Omental fat pad (tissue), 4 donors: ENCODE data around the gene DHX57. TPM values are rescaled to one million over a fixed set of nuclear protein-coding genes. Genes with fewer than 3 reads are reported as not detected.

Experiments used
- ATAC-seq: fragments of 150-250 bp; one replicate; pipeline ENCODE4 v1.9.1; 2016; ENCODE audit warnings: mild to moderate bottlenecking, moderate library complexity; ENCODE audit not compliant: low FRiP score
- DNase-seq: peaks from one replicate; pipeline ENCODE4 v3.0.0-alpha.2; 2019; ENCODE audit warnings: low spot score
- small RNA-seq: library from RNA; depleted of rRNA; stranded (forward); fragments of <200 nt; gene quantifications from one replicate; pipeline ENCODE3, GENCODE V24; 2016
- total RNA-seq, 4 donors: library from RNA; depleted of rRNA; stranded (reverse); fragments of >200 nt; gene quantifications; one replicate each; pipeline ENCODE4 v1.1.0, GENCODE V29; 2016
- TF ChIP-seq, protein P1 (sequence below), 3 donors: fragments of 450-650 bp; IDR thresholded peaks; one replicate each; pipeline ENCODE4 v1.5.1; 2016 to 2017; ENCODE audit warnings: antibody characterized with exemption in 3 of 3, mild to moderate bottlenecking in 3 of 3, moderate library complexity in 2 of 3

DHX57 gene
- total RNA-seq, 4 donors from 2014 or later, result 7.5 to 15.4 (median 13.7) TPM

DNA sequence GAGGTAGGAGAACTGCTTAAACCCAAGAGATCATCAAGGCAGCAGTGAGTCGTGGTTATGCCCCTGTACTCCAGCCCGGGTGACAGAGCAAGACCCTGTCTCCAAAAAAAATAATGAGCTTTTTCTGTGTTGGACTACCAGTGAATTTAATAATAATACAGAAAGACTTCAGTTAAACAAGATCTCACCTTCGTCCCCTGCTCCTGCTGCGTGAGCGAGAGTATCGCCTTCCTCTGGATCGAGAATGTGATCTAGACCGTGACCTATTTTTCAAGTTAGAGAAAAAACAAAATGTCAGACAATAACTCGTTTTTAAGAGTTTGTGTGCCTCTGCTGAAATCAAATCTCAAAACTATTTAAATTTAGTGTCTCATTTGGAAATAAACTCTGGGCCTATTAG, 127.3 kb downstream of the DHX57 start:
- no peak for ATAC-seq
- no peak for DNase-seq
- TF ChIP-seq, protein P1, sequence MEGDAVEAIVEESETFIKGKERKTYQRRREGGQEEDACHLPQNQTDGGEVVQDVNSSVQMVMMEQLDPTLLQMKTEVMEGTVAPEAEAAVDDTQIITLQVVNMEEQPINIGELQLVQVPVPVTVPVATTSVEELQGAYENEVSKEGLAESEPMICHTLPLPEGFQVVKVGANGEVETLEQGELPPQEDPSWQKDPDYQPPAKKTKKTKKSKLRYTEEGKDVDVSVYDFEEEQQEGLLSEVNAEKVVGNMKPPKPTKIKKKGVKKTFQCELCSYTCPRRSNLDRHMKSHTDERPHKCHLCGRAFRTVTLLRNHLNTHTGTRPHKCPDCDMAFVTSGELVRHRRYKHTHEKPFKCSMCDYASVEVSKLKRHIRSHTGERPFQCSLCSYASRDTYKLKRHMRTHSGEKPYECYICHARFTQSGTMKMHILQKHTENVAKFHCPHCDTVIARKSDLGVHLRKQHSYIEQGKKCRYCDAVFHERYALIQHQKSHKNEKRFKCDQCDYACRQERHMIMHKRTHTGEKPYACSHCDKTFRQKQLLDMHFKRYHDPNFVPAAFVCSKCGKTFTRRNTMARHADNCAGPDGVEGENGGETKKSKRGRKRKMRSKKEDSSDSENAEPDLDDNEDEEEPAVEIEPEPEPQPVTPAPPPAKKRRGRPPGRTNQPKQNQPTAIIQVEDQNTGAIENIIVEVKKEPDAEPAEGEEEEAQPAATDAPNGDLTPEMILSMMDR (IDR thresholded peaks at IDR 0.05), result no peak

DNA sequence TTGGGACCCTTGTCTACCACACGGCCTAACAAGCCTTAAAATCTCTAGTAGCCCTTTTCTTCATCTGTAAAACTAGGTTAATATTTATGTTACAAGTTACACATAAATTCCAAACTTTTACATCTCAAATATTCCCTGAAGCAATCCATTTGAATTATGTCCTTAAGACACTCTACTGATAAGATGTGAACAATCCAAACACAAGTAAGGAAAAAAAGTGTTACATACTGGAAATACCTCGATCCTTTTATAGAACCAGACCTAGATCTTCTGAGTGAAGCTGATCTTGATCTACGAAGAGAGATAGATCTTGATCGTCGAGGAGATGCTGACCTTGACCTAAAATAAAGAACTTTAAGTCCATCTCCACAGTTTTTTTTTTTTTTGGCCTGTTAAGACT, 127.9 kb downstream of the DHX57 start:
- TF ChIP-seq, protein P1 (IDR thresholded peaks at IDR 0.05), result no peak
- DNase-seq (no peak), ATAC-seq (no peak)

Small RNAs within 50 kb of the gene (small RNA-seq; reads per million reads assigned to genes)
- not detected for gene RNU6-851P

Other genes starting within 250 kb of the DHX57 start
- gene GALM, start 209.8 kb downstream of the DHX57 start, total RNA-seq, result 10 to 100 TPM in 3 of 4 donors, 1 to 10 TPM in 1; 9.7 to 29.3 (median 25.7) TPM
- gene SRSF7, start 124.6 kb downstream of the DHX57 start, total RNA-seq, result 100 to 1,000 TPM; 105 to 234 (median 129) TPM
- gene GEMIN6, start 97.7 kb downstream of the DHX57 start, total RNA-seq, result 1 to 10 TPM; 4.1 to 6.6 (median 5.4) TPM
- 10 to 100 TPM in 2 of 4 donors, 1 to 10 TPM in 2; 6.8 to 14.3 (median 10.9) TPM for gene MORN2, start within 50 bp of the DHX57 start, total RNA-seq
- 1 to 10 TPM in 2 of 4 donors, under 1 TPM in 2; 0.31 to 1.6 (median 0.95) TPM for gene ARHGEF33, start 13.9 kb upstream of the DHX57 start, total RNA-seq
- 10 to 100 TPM; 23.1 to 70.8 (median 31.6) TPM for gene SOS1, start 245.1 kb upstream of the DHX57 start, total RNA-seq